Left lung (tissue), 10 donors: Measurements from ENCODE around the gene ANXA9. TPM values are rescaled to one million over a fixed set of nuclear protein-coding genes. Genes with fewer than 3 reads are reported as not detected.
A peak's percentile ranks its signal among the peaks of the same experiment; 100 is the strongest.

ENCODE experiments used
- ATAC-seq: fragments of 200-7000 bp; cut with Tn5 transposase; one replicate; pipeline ENCODE4 v1.9.1; 2020; ENCODE audit warnings: moderate library complexity
- DNase-seq, 4 donors: peaks; one replicate each; pipeline ENCODE4 v3.0.0-alpha.2; 2013 to 2020
- H3K27ac ChIP-seq, 2 donors: fragments of 200-600 bp; sonication (generic) in 1 of 2; one replicate each; pipeline versions ENCODE4 v1.5.0 to v1.8.0; 2020 to 2021
- H3K27me3 ChIP-seq, 2 donors: fragments of 200-600 bp; sonication (generic) in 1 of 2; one replicate each; pipeline versions ENCODE4 v1.5.0 to v1.8.0; 2020 to 2021
- H3K36me3 ChIP-seq, 2 donors: fragments of 200-600 bp; sonication (generic) in 1 of 2; one replicate each; pipeline versions ENCODE4 v1.5.0 to v1.8.0; 2020 to 2021
- H3K4me1 ChIP-seq, 2 donors: fragments of 200-600 bp; one replicate each; pipeline ENCODE4 v1.8.0; 2021
- H3K4me3 ChIP-seq, 2 donors: fragments of 200-600 bp; sonication (generic) in 1 of 2; one replicate each; pipeline versions ENCODE4 v1.5.0 to v1.8.0; 2020 to 2021; ENCODE audit warnings: mild to moderate bottlenecking in 1 of 2
- H3K9me3 ChIP-seq, 2 donors: fragments of 200-600 bp; sonication (generic) in 1 of 2; one replicate each; pipeline versions ENCODE4 v1.5.0 to v1.8.0; 2020 to 2021
- intact Hi-C, 2 donors: fragments of 100-400 bp; cut with DNase I; formaldehyde crosslinking; loops; one replicate each; pipeline versions ENCODE4 v1.11.2 to v1.14.2; 2022
- polyA plus RNA-seq, 6 donors: library from polyadenylated mRNA; unstranded; fragments of 120-200 nt; gene quantifications; one replicate each; pipeline ENCODE4 v1.2.1, GENCODE V29; 2013; ENCODE audit not compliant: insufficient read length in 6 of 6
- total RNA-seq, 2 donors: library from RNA; stranded (reverse); fragmentation: NEBNext Ultra II Directional; extraction: Animal tissue kit (Norgen Biotek cat#: 25700); gene quantifications; one replicate each; pipeline ENCODE4 v1.2.1, GENCODE V29; 2021
- TF ChIP-seq, protein P1 (sequence below), 2 donors: fragments of 200-600 bp; sonication (generic) in 1 of 2; IDR thresholded peaks; one replicate each; pipeline versions ENCODE4 v1.5.0 to v1.8.0; 2021; ENCODE audit warnings: antibody characterized with exemption in 2 of 2
- donor health status: DM: no; HTN: yes; CAD: no.
- donor health status: DM: no; HTN: no; CAD: no.

The ANXA9 gene
- total and polyA plus RNA-seq, 8 donors: 1.1 to 11.1 (median 10.1) TPM

GRCh38 chr1:151011154-151011850 is 29.2 kb downstream of the ANXA9 start:
- ATAC-seq (no peak), DNase-seq (no peak)
- H3K9me3 ChIP-seq: no peaks in the 10 kb centered on the region
- H3K4me1 ChIP-seq: peaks cover 31 to 53% of the 10 kb centered on the region in 2 donors
- no peak overlapping the region for H3K4me3 ChIP-seq
- H3K27me3 ChIP-seq: no peaks in the 10 kb centered on the region
- TF ChIP-seq, protein P1, sequence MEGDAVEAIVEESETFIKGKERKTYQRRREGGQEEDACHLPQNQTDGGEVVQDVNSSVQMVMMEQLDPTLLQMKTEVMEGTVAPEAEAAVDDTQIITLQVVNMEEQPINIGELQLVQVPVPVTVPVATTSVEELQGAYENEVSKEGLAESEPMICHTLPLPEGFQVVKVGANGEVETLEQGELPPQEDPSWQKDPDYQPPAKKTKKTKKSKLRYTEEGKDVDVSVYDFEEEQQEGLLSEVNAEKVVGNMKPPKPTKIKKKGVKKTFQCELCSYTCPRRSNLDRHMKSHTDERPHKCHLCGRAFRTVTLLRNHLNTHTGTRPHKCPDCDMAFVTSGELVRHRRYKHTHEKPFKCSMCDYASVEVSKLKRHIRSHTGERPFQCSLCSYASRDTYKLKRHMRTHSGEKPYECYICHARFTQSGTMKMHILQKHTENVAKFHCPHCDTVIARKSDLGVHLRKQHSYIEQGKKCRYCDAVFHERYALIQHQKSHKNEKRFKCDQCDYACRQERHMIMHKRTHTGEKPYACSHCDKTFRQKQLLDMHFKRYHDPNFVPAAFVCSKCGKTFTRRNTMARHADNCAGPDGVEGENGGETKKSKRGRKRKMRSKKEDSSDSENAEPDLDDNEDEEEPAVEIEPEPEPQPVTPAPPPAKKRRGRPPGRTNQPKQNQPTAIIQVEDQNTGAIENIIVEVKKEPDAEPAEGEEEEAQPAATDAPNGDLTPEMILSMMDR (IDR thresholded peaks at IDR 0.05): no peak
- intact Hi-C loops: no loop called here
- H3K36me3 ChIP-seq: no peaks in the 10 kb centered on the region
- H3K27ac ChIP-seq: peak overlapping the region; percentile 1 to 13

DNA sequence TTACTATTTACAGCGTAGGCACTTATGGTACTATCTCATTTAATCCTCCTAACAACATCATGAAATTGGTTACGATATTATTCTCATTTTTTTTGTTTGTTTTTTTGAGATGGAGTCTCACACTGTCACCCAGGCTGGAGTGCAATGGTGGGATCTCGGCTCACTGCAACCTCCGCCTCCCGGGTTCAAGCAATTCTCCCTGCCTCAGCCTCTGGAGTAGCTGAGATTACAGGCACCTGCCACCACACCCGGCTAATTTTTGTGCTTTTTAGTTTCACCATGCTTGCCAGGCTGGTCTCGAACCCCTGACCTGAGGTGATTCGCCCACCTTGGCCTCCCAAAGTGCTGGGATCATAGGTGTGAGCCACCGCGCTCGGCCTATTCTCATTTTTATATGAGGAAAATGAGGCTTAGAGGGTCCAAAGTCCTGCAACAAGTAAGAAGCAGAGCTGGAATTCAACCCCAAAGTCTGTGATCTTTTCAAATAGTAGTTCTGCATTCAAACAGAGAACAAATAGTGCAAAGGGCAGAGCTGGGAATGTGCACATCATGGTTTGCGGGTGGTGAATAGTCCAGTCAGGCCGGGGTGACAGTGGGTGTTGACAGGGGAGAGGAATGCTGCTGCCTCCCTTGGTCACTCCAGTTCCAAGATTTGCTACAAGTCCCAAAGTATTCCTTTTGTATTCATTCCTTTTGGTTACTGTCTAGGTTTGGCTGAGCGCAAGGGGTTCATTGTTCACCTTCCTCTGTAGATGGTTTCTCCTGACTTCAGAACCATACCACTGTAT is 30.8 kb downstream of the ANXA9 start:
- DNase-seq (no peak), ATAC-seq (peak; percentile 6)
- intact Hi-C loops: no loop called here
- Histone ChIP-seq H3K27me3 (no peaks in the 10 kb centered on the region), H3K36me3 (peaks cover 0 to 1% of the 10 kb centered on the region in 2 donors), H3K4me1 (peaks cover 20 to 41% of the 10 kb centered on the region in 2 donors), H3K9me3 (no peaks in the 10 kb centered on the region), H3K27ac (peak overlapping the region; percentile 17 to 39), H3K4me3 (no peak overlapping the region)
- TF ChIP-seq, protein P1 (IDR thresholded peaks at IDR 0.05): no peak

GRCh38 chr1:151013518-151013917 is 31.4 kb downstream of the ANXA9 start:
- intact Hi-C loops: no loop called here
- peak; percentile 79 for ATAC-seq

DNA sequence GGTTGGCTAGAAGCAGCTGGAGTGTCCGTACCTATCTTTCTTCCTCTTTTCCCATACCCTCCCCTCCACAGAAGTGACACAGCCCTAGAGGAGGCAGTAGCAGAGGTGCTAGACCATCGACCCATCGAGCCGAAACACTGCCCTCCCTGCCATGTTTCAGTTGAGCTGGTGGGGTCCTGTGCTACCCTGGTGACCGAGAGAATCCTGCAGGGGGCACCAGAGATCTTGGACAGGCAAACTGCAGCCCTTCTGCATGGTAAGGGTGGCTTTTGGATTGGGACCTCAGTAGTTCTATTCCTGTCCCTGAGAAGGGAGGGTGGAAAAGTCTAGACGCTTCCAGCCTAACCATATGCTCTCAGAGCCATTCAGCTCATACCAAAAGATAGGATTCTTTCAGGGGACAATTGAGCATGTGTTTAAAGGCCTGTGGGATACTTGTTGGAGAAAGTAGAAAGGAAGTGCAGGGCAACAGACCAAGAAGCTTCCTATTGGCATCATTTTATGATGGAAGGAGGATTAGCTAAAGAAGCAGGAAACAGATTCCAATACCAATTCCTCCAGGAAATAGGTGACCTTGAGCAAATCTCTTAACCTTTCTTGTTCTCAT is 42.6 kb downstream of the ANXA9 start:
- TF ChIP-seq, protein P1 (IDR thresholded peaks at IDR 0.05): peak; percentile 52 to 79
- Histone ChIP-seq H3K4me3 (no peak overlapping the region), H3K9me3 (no peaks in the 10 kb centered on the region), H3K4me1 (peaks cover 2 to 6% of the 10 kb centered on the region in 2 donors), H3K27me3 (no peaks in the 10 kb centered on the region), H3K27ac (peak overlapping the region in 1 of 2 donors; percentile 3), H3K36me3 (peaks cover 0 to 58% of the 10 kb centered on the region in 2 donors)
- DNase-seq (peak in 2 of 4 donors; percentile 69 to 78), ATAC-seq (peak; percentile 98)
- intact Hi-C loops: no loop called here

More at GRCh38 chr1:151013518-151013917, 31.4 kb downstream of the ANXA9 start:
- H3K4me3 ChIP-seq: no peak overlapping the region
- peaks cover 20 to 38% of the 10 kb centered on the region in 2 donors for H3K4me1 ChIP-seq
- H3K27me3 ChIP-seq: no peaks in the 10 kb centered on the region
- H3K36me3 ChIP-seq: peaks cover 0 to 8% of the 10 kb centered on the region in 2 donors
- no peaks in the 10 kb centered on the region for H3K9me3 ChIP-seq
- H3K27ac ChIP-seq: peak overlapping the region; percentile 17 to 39
- DNase-seq: peak in 2 of 4 donors; percentile 68 to 91
- TF ChIP-seq, protein P1 (IDR thresholded peaks at IDR 0.05): no peak

DNA sequence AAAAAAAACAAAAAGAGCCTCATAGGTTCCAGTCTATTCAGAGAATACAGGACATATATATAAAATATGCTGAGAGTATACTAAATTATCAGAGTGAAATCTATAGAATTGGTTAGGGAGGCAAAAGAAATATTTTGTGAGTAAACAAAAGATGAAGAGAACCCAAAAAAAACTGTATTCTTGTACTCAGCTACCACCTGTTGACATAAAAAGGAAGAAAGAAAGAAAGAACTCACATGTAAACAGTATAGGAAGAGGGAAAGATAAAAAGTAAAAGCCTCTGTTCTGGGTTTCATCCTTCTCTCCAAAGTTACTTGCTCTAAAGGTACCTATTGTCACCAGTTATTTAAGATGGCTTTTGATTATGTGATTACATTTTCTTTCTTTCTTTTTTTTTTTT is 44.4 kb downstream of the ANXA9 start:
- ATAC-seq (no peak), DNase-seq (no peak)
- Histone ChIP-seq H3K36me3 (peaks cover 0 to 66% of the 10 kb centered on the region in 2 donors), H3K27me3 (no peaks in the 10 kb centered on the region), H3K4me3 (no peak overlapping the region), H3K27ac (no peak overlapping the region), H3K9me3 (no peaks in the 10 kb centered on the region), H3K4me1 (peaks cover 2 to 6% of the 10 kb centered on the region in 2 donors)
- intact Hi-C loops: no loop called here
- TF ChIP-seq, protein P1 (IDR thresholded peaks at IDR 0.05): no peak
